SK-N-SH treated with all-trans-retinoic acid at 6 μM for 48 hours (cell line): ENCODE data around the gene SUFU.
A peak's percentile ranks its signal among the peaks of the same experiment; 100 is the strongest.

Experiments used
- ATAC-seq: fragments of 200-7000 bp; cut with Tn5 transposase; 3 replicates; pipeline ENCODE4 v1.9.1; 2020; ENCODE audit warnings: mild to moderate bottlenecking, moderate library complexity
- BACH2 ChIP-seq: fragments of 250-450 bp; sonication (Bioruptor Pico); IDR thresholded peaks from 2 replicates; pipeline ENCODE4 v1.9.0; 2021; ENCODE audit warnings: mild to moderate bottlenecking, borderline replicate concordance
- ESRRG ChIP-seq: fragments of 250-450 bp; sonication (Bioruptor Pico); IDR thresholded peaks from 2 replicates; pipeline ENCODE4 v1.6.1; 2021; ENCODE audit warnings: mild to moderate bottlenecking
- GLIS3 ChIP-seq: fragments of 250-450 bp; sonication (Bioruptor Pico); IDR thresholded peaks from 2 replicates; pipeline ENCODE4 v1.5.0; 2020; ENCODE audit warnings: mild to moderate bottlenecking, moderate library complexity
- ISL1 ChIP-seq: fragments of 250-450 bp; sonication (Bioruptor Pico); IDR thresholded peaks from 2 replicates; pipeline ENCODE4 v2.1.2; 2022; ENCODE audit warnings: mild to moderate bottlenecking, moderate library complexity
- OSR1 ChIP-seq: fragments of 250-450 bp; sonication (Bioruptor Pico); IDR thresholded peaks from 2 replicates; pipeline ENCODE4 v1.8.0; 2022; ENCODE audit warnings: moderate library complexity, mild to moderate bottlenecking, inconsistent platforms
- PPARA ChIP-seq: fragments of 250-450 bp; sonication (Bioruptor Pico); IDR thresholded peaks from 2 replicates; pipeline ENCODE4 v1.5.0; 2020; ENCODE audit warnings: mild to moderate bottlenecking, borderline replicate concordance
- RARB ChIP-seq: fragments of 250-450 bp; sonication (Bioruptor Pico); IDR thresholded peaks from 2 replicates; pipeline ENCODE4 v1.8.0; 2021; ENCODE audit warnings: mild to moderate bottlenecking, moderate library complexity
- TCF4 ChIP-seq: fragments of 250-450 bp; sonication (Bioruptor Pico); IDR thresholded peaks from 2 replicates; pipeline ENCODE4 v1.8.0; 2021; ENCODE audit warnings: mild to moderate bottlenecking, moderate library complexity, borderline replicate concordance
- TOX ChIP-seq: fragments of 250-450 bp; sonication (Bioruptor Pico); IDR thresholded peaks from 2 replicates; pipeline ENCODE4 v1.8.0; 2021; ENCODE audit warnings: mild to moderate bottlenecking, moderate library complexity, borderline replicate concordance
- ZC3H10 ChIP-seq: fragments of 250-450 bp; sonication (Bioruptor Pico); IDR thresholded peaks from 2 replicates; pipeline ENCODE4 v1.5.1; 2021; ENCODE audit warnings: mild to moderate bottlenecking, moderate library complexity
- ZNF70 ChIP-seq: fragments of 450-650 bp; formaldehyde crosslinking; IDR thresholded peaks from 2 replicates; pipeline ENCODE4 v1.5.0; 2020; ENCODE audit warnings: mild to moderate bottlenecking, moderate library complexity
- ZNF8 ChIP-seq: fragments of 450-650 bp; formaldehyde crosslinking; IDR thresholded peaks from 2 replicates; pipeline ENCODE4 v1.5.0; 2020; ENCODE audit warnings: mild to moderate bottlenecking, moderate library complexity
- TF ChIP-seq, protein P1 (sequence below): fragments of 250-450 bp; sonication (Bioruptor Pico); IDR thresholded peaks from 2 replicates; pipeline ENCODE4 v1.5.1; 2021; ENCODE audit warnings: mild to moderate bottlenecking, moderate library complexity
- TF ChIP-seq, protein P2 (sequence below): fragments of 250-450 bp; sonication (Bioruptor Pico); IDR thresholded peaks from 2 replicates; pipeline ENCODE4 v1.5.0; 2020; ENCODE audit warnings: mild to moderate bottlenecking, moderate library complexity
- TF ChIP-seq, protein P3 (sequence below): fragments of 250-450 bp; sonication (Bioruptor Pico); IDR thresholded peaks from 2 replicates; pipeline ENCODE4 v1.8.0; 2020; ENCODE audit warnings: mild to moderate bottlenecking, moderate library complexity, borderline replicate concordance

Gene SUFU

DNA sequence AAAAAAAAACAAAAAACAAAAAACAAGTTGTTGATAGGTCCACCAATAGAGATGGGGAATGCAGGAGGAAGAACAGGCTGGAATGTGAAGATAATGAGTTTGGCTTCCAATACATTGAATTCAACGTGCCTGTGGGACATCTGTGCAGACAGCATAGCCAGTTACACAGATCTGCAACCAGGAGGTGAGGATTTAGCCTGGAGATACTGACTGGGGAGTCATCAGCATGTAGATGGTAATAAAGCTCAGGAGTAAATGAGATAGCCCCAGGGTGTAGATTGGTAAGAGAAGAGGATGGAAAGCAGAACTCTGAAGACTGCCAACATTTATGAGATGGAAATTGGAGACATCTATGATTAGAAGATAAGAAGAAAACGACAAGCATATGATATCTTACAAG, 135.8 kb downstream of the SUFU start:
- no peak for ATAC-seq
- no peak for TF ChIP-seq TCF4 (CRISPR knock-in tag)
- no peak for TF ChIP-seq ESRRG (CRISPR knock-in tag)
- TF ChIP-seq RARB, result no peak

DNA sequence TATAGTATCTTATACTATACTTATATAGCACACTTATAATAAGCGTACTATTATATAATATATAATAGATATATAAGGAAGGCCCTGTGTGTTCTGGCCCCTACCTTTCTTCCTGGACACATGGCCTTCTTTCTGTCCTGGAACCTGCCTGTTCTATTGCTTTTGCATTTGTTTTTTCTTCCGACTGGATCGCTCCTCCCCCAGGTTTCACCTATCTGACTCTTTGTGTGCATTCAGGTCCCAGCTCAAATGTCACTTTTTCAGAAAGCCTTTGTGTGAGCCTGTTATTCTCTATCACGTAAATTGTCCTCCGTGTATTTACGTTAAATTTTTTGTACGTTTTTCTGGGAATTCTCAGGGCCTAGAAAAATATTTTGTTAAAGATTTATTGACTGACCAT, 137.6 kb downstream of the SUFU start:
- no peak for TF ChIP-seq ESRRG (CRISPR knock-in tag)
- TF ChIP-seq GLIS3 (CRISPR knock-in tag), result no peak
- TF ChIP-seq OSR1 (CRISPR knock-in tag), result no peak
- TF ChIP-seq, protein P1, sequence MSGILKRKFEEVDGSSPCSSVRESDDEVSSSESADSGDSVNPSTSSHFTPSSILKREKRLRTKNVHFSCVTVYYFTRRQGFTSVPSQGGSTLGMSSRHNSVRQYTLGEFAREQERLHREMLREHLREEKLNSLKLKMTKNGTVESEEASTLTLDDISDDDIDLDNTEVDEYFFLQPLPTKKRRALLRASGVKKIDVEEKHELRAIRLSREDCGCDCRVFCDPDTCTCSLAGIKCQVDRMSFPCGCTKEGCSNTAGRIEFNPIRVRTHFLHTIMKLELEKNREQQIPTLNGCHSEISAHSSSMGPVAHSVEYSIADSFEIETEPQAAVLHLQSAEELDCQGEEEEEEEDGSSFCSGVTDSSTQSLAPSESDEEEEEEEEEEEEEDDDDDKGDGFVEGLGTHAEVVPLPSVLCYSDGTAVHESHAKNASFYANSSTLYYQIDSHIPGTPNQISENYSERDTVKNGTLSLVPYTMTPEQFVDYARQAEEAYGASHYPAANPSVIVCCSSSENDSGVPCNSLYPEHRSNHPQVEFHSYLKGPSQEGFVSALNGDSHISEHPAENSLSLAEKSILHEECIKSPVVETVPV (CRISPR knock-in tag), result no peak
- no peak for TF ChIP-seq ZNF70 (CRISPR knock-in tag)
- no peak for TF ChIP-seq ISL1 (CRISPR knock-in tag)
- no peak for TF ChIP-seq PPARA (CRISPR knock-in tag)
- no peak for TF ChIP-seq BACH2 (CRISPR knock-in tag)
- TF ChIP-seq ZC3H10 (CRISPR knock-in tag), result no peak
- no peak for TF ChIP-seq RARB
- TF ChIP-seq, protein P2, sequence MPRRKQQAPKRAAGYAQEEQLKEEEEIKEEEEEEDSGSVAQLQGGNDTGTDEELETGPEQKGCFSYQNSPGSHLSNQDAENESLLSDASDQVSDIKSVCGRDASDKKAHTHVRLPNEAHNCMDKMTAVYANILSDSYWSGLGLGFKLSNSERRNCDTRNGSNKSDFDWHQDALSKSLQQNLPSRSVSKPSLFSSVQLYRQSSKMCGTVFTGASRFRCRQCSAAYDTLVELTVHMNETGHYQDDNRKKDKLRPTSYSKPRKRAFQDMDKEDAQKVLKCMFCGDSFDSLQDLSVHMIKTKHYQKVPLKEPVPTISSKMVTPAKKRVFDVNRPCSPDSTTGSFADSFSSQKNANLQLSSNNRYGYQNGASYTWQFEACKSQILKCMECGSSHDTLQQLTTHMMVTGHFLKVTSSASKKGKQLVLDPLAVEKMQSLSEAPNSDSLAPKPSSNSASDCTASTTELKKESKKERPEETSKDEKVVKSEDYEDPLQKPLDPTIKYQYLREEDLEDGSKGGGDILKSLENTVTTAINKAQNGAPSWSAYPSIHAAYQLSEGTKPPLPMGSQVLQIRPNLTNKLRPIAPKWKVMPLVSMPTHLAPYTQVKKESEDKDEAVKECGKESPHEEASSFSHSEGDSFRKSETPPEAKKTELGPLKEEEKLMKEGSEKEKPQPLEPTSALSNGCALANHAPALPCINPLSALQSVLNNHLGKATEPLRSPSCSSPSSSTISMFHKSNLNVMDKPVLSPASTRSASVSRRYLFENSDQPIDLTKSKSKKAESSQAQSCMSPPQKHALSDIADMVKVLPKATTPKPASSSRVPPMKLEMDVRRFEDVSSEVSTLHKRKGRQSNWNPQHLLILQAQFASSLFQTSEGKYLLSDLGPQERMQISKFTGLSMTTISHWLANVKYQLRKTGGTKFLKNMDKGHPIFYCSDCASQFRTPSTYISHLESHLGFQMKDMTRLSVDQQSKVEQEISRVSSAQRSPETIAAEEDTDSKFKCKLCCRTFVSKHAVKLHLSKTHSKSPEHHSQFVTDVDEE (CRISPR knock-in tag), result no peak
- TF ChIP-seq TCF4 (CRISPR knock-in tag), result no peak
- no peak for TF ChIP-seq TOX (CRISPR knock-in tag)
- ATAC-seq, result no peak

DNA sequence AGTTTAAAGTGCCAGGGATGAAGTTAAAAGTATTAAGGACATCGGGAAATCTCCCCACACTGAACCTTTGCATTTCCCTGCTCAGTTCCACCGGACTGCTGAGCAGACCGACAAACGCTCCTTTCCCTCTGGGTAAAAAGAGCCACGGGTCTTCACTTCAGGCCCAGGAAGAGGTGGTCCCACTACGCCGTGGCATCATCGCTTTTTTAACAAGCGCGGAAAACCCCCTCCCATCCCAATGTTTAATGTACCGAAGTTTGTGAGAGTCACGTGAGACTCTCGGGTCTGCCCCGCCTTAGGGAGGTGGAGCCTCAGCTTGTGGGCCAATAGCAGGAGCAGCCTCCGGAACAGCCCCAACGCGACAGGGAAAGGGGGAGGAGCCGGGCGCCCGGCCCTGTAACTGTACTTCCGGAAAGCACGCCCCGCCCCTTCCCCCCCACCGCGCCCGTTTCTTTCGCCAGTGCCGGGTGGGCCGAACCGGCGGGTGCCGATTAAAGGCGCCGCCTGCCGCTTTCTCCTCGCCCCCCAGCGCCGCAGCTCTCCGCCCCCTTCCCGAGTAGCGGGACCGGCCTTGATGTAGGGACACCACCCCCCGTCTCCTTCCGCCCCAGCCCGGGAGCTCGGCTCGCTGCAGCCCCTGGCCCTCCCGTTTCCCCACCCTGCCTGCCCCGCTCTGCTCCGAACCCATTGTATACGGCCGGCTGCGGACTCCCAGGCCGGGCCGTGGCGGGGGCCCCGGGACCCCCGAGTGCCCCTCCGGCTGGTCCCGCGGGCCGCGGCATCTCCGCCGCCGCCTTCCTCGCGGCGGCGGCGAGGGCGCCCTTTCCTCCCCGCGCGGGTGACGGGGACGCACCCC, 138.3 kb downstream of the SUFU start:
- ATAC-seq, result peak; percentile 76
- no peak for TF ChIP-seq ZNF8 (CRISPR knock-in tag)
- TF ChIP-seq, protein P3, sequence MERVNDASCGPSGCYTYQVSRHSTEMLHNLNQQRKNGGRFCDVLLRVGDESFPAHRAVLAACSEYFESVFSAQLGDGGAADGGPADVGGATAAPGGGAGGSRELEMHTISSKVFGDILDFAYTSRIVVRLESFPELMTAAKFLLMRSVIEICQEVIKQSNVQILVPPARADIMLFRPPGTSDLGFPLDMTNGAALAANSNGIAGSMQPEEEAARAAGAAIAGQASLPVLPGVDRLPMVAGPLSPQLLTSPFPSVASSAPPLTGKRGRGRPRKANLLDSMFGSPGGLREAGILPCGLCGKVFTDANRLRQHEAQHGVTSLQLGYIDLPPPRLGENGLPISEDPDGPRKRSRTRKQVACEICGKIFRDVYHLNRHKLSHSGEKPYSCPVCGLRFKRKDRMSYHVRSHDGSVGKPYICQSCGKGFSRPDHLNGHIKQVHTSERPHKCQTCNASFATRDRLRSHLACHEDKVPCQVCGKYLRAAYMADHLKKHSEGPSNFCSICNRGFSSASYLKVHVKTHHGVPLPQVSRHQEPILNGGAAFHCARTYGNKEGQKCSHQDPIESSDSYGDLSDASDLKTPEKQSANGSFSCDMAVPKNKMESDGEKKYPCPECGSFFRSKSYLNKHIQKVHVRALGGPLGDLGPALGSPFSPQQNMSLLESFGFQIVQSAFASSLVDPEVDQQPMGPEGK (CRISPR knock-in tag), result peak; percentile 56; the same call in 1 of the 2 replicates
- TF ChIP-seq ZC3H10 (CRISPR knock-in tag), result no peak
- no peak for TF ChIP-seq PPARA (CRISPR knock-in tag)
- no peak for TF ChIP-seq TCF4 (CRISPR knock-in tag)

DNA sequence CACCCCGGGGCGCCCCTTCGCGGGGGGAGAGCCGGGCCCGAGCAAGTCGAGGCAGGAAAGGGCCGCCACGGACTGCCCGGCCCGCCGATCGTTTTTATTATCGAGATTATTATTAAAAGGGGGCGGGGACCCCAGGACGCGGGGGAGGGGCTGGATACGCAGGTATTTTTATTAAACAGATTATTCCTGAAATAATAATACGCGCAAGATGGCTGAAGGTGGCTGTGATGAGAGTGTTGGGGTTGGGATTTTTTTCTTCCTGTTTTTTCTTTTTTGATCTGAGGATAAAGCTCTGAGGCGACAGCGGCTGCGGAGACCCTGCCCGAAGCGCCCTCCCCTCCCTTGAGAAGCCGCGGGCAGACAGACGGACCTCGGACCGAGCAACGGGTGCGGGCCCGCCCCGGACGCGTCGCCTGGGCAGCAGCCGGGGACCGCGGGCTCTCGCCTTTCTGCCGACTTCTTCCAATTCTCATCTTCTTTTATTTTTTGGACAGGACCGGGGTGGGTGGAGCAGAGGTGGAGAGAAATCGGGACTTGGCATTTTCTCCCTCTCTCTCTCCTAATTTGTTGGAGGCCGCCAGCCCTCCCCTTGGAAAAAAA, 139.1 kb downstream of the SUFU start:
- TF ChIP-seq, protein P2 (CRISPR knock-in tag), result no peak
- TF ChIP-seq, protein P3 (CRISPR knock-in tag), result 0 out of 2 replicates have a peak, but pooled peaks have one; percentile 14
- no peak for ATAC-seq
